Panc1 (cell line): ENCODE data around the gene TLE5. TPM values are rescaled to one million over a fixed set of nuclear protein-coding genes. Genes with fewer than 3 reads are reported as not detected.

ENCODE experiments used
- ATAC-seq: fragments of 200-7000 bp; cut with Tn5 transposase; 2 replicates; pipeline ENCODE4 v1.9.1; 2020; ENCODE audit warnings: mild to moderate bottlenecking, moderate library complexity
- BruUV-seq: library from RNA; stranded (reverse); fragments of 400-500 nt; replicated peaks from 2 replicates; lab custom pipeline; 2021; lab: Mats Ljungman, UMichigan
- CTCF ChIA-PET: fragments of 300-600 bp; sonication (Branson Sonifier 250); formaldehyde crosslinking; loops from one replicate; lab custom pipeline; 2022; ENCODE audit warnings: antibody characterized with exemption; lab: Charles Lee
- POLR2A ChIA-PET: fragments of 300-600 bp; sonication (Branson Sonifier 250); formaldehyde crosslinking; loops from one replicate; lab custom pipeline; 2022; ENCODE audit warnings: antibody characterized with exemption; lab: Charles Lee
- DNase-seq: peaks from one replicate; pipeline ENCODE4 v3.0.0-alpha.2; 2010; ENCODE audit warnings: low read depth, low spot score
- H3K27ac ChIP-seq: 2 replicates; pipeline ENCODE4 v1.5.1; 2011; ENCODE audit warnings: mild to moderate bottlenecking, low read length, inconsistent platforms
- H3K27me3 ChIP-seq: fragments of 200-500 bp; sonication (Bioruptor generic); 2 replicates; pipeline ENCODE4 v1.6.0; 2014; ENCODE audit warnings: low read length, inconsistent platforms; ENCODE audit not compliant: control insufficient read depth, insufficient read depth
- H3K36me3 ChIP-seq: fragments of 200-500 bp; sonication (Bioruptor generic); 2 replicates; pipeline ENCODE4 v1.5.1; 2014; ENCODE audit warnings: inconsistent platforms, mild to moderate bottlenecking, low read length, moderate library complexity; ENCODE audit not compliant: control insufficient read depth, insufficient read depth
- H3K4me1 ChIP-seq: 2 replicates; pipeline ENCODE4 v1.5.1; 2011; ENCODE audit warnings: inconsistent platforms, mild to moderate bottlenecking, low read length, moderate library complexity; ENCODE audit not compliant: control insufficient read depth, insufficient read depth
- H3K4me3 ChIP-seq, 2 experiments: 2 replicates each; pipeline ENCODE4 v1.5.1; 2011 to 2012; ENCODE audit warnings: low read depth in 2 of 2, low read length in 2 of 2, mild to moderate bottlenecking in 2 of 2, inconsistent platforms in 1 of 2, moderate library complexity in 1 of 2
- H3K9me3 ChIP-seq: fragments of 200-500 bp; sonication (Bioruptor generic); 2 replicates; pipeline ENCODE4 v1.5.1; 2014; ENCODE audit warnings: low read depth, mild to moderate bottlenecking, inconsistent platforms, low read length, moderate library complexity; ENCODE audit not compliant: control insufficient read depth, insufficient read depth
- CTCF ChIP-seq: fragments of 450-650 bp; IDR thresholded peaks from 2 replicates; pipeline ENCODE4 v1.5.1; 2017; ENCODE audit warnings: mild to moderate bottlenecking
- POLR2AphosphoS5 ChIP-seq: IDR thresholded peaks from 2 replicates; pipeline ENCODE4 v1.6.1; 2012; ENCODE audit warnings: mild to moderate bottlenecking, low read depth, low read length, moderate library complexity
- REST ChIP-seq, 2 experiments: IDR thresholded peaks; 2 replicates each; pipeline ENCODE4 v1.6.1; 2011 to 2012; ENCODE audit warnings: low read depth in 2 of 2, control low read depth in 1 of 2, low read length in 1 of 2, mild to moderate bottlenecking in 1 of 2, moderate library complexity in 1 of 2; ENCODE audit not compliant: insufficient read depth in 1 of 2
- SIN3A ChIP-seq: IDR thresholded peaks from 2 replicates; pipeline ENCODE4 v1.6.1; 2012; ENCODE audit warnings: low read depth, mild to moderate bottlenecking, low read length, moderate library complexity, borderline replicate concordance; ENCODE audit not compliant: insufficient read depth
- TCF7L2 ChIP-seq: IDR thresholded peaks from 2 replicates; pipeline ENCODE4 v1.6.1; 2011; ENCODE audit warnings: mild to moderate bottlenecking, low read depth, low read length, inconsistent platforms
- in situ Hi-C: cut with HindIII; loops from 2 replicates; pipeline ENCODE4 v1.10.0; 2016; ENCODE audit warnings: low sequenced_read_pairs, low pct_unique_long_range_greater_than_20kb
- intact Hi-C: fragments of 100-400 bp; cut with micrococcal nuclease; formaldehyde crosslinking; loops from one replicate; pipeline ENCODE4 v1.10.0; 2022; ENCODE audit not compliant: unreplicated experiment
- total RNA-seq: library from RNA; stranded (reverse); gene quantifications from one replicate; pipeline ENCODE4 v1.2.1, GENCODE V29; 2021; ENCODE audit not compliant: unreplicated experiment

TLE5 gene
- total RNA-seq, 1 experiment from 2014 or later = 287 TPM

- DNase-seq (no peak), ATAC-seq (no peak)
- Histone ChIP-seq H3K27me3 (no peaks in the 10 kb centered on the region), H3K27ac (peak overlapping the region; percentile 79), H3K4me1 (peaks cover 17% of the 10 kb centered on the region), H3K36me3 (no peaks in the 10 kb centered on the region), H3K9me3 (no peaks in the 10 kb centered on the region), H3K4me3 (peak overlapping the region; percentile 70 to 82)
- in situ Hi-C loops = no loop called here
- POLR2A ChIA-PET = no interaction called here
- no peak for TF ChIP-seq SIN3A
- no peak for TF ChIP-seq REST (IDR thresholded peaks at IDR 0.05; ENCODE audit: insufficient read depth in 1 of 2, low read depth in 2 of 2, low read length in 1 of 2)
- no peak for TF ChIP-seq POLR2AphosphoS5
- no peak for TF ChIP-seq TCF7L2
- TF ChIP-seq CTCF = no peak
- no TSS peak for BruUV-seq
- intact Hi-C loops = no loop called here
- CTCF ChIA-PET = no interaction called here
Measured at GRCh38 chr19:3096902-3097326, 34.6 kb upstream of the TLE5 start.

GRCh38 chr19:3096267-3096901 lies 34.1 kb upstream of the TLE5 start:
- Histone ChIP-seq H3K9me3 (no peaks in the 10 kb centered on the region), H3K4me1 (peaks cover 13% of the 10 kb centered on the region), H3K27ac (peak overlapping the region; percentile 79), H3K36me3 (no peaks in the 10 kb centered on the region), H3K4me3 (peak overlapping the region; percentile 70 to 82), H3K27me3 (no peaks in the 10 kb centered on the region)
- intact Hi-C loops = no loop called here
- POLR2A ChIA-PET = no interaction called here
- no peak for DNase-seq
- TF ChIP-seq SIN3A (no peak), CTCF (no peak), POLR2AphosphoS5 (no peak), REST (IDR thresholded peaks at IDR 0.05; ENCODE audit: insufficient read depth in 1 of 2, low read depth in 2 of 2, low read length in 1 of 2) (no peak), TCF7L2 (no peak)
- CTCF ChIA-PET = interaction anchor here (0.7 kb wide), 1 partner anchor 18 kb away, joined by 4 read pairs; no protein-coding TSS in a partner anchor
- BruUV-seq = no TSS peak
- ATAC-seq = no peak
- in situ Hi-C loops = no loop called here
